Natural killer cell (primary cell): ENCODE measurements around the gene HAPLN2. TPM values are rescaled to one million over a fixed set of nuclear protein-coding genes. Genes with fewer than 3 reads are reported as not detected.

Experiments
- ATAC-seq, 3 donors: fragments of 150-1000 bp in 2 of 3; fragments of 200-7000 bp in 1 of 3; cut with Tn5 transposase; 1 replicate in 1 of 3; 2 replicates in 2 of 3; pipeline ENCODE4 v1.10.0; 2021; ENCODE audit warnings: mild to moderate bottlenecking in 2 of 3, moderate library complexity in 2 of 3
- DNase-seq, 2 donors: peaks; one replicate each; pipeline versions ENCODE4 v3.0.0 to v3.0.0-alpha.2; 2013 to 2021; ENCODE audit warnings: mixed read lengths in 1 of 2
- H3K27ac ChIP-seq: one replicate; pipeline ENCODE4 v1.5.1; 2013; ENCODE audit warnings: mild to moderate bottlenecking, low read length
- H3K27me3 ChIP-seq: one replicate; pipeline ENCODE4 v1.6.1; 2013; ENCODE audit warnings: low read length; ENCODE audit not compliant: control insufficient read depth, insufficient read depth
- H3K36me3 ChIP-seq: one replicate; pipeline ENCODE4 v1.6.1; 2013; ENCODE audit warnings: low read length; ENCODE audit not compliant: control insufficient read depth, insufficient read depth
- H3K4me1 ChIP-seq: one replicate; pipeline ENCODE4 v1.6.1; 2013; ENCODE audit warnings: low read length; ENCODE audit not compliant: control insufficient read depth, insufficient read depth
- H3K4me3 ChIP-seq: one replicate; pipeline ENCODE4 v1.5.1; 2013; ENCODE audit warnings: low read length
- H3K9me3 ChIP-seq: one replicate; pipeline ENCODE4 v1.6.1; 2013; ENCODE audit warnings: low read length; ENCODE audit not compliant: control insufficient read depth, insufficient read depth
- H3K27ac Mint-ChIP-seq, 2 donors: one replicate each; pipeline ENCODE4 v1.8.0; 2022; ENCODE audit warnings: mild to moderate bottlenecking in 2 of 2, mixed read lengths in 2 of 2, moderate library complexity in 1 of 2
- H3K27me3 Mint-ChIP-seq, 2 donors: one replicate each; pipeline ENCODE4 v1.8.0; 2022; ENCODE audit warnings: low read depth in 2 of 2, mixed read lengths in 2 of 2
- H3K36me3 Mint-ChIP-seq: one replicate; pipeline ENCODE4 v1.8.0; 2022; ENCODE audit warnings: mixed read lengths
- H3K4me1 Mint-ChIP-seq, 2 donors: one replicate each; pipeline ENCODE4 v1.8.0; 2022; ENCODE audit warnings: mixed read lengths in 2 of 2
- H3K4me3 Mint-ChIP-seq: one replicate; pipeline ENCODE4 v1.8.0; 2022; ENCODE audit warnings: mild to moderate bottlenecking, moderate library complexity, mixed read lengths
- H3K9me3 Mint-ChIP-seq, 2 donors: one replicate each; pipeline ENCODE4 v1.8.0; 2022; ENCODE audit warnings: mixed read lengths in 2 of 2
- WGBS: methylation state at CpG from one replicate; pipeline ENCODE4 v1.1.7; 2013; ENCODE audit warnings: missing lambda C conversion rate; ENCODE audit not compliant: insufficient coverage; 5-methylcytosine and 5-hydroxymethylcytosine counted together
- intact Hi-C: fragments of 100-400 bp; cut with micrococcal nuclease; formaldehyde crosslinking; loops from one replicate; pipeline ENCODE4 v1.14.2; 2022
- total RNA-seq, 4 donors: library from RNA; stranded (reverse); fragments of 120-200 nt in 1 of 4; gene quantifications; one replicate each; pipeline versions ENCODE4 v1.2.3 to v1.2.4, GENCODE V29; 2013 to 2022
- TF ChIP-seq, protein P1 (sequence below): fragments of 200-600 bp; IDR thresholded peaks from one replicate; pipeline ENCODE4 v1.8.0; 2022; ENCODE audit warnings: antibody characterized with exemption

The HAPLN2 gene
- total RNA-seq, 3 donors from 2014 or later (not counting 1 experiment from before 2014, with no cell fraction given): not detected

DNA sequence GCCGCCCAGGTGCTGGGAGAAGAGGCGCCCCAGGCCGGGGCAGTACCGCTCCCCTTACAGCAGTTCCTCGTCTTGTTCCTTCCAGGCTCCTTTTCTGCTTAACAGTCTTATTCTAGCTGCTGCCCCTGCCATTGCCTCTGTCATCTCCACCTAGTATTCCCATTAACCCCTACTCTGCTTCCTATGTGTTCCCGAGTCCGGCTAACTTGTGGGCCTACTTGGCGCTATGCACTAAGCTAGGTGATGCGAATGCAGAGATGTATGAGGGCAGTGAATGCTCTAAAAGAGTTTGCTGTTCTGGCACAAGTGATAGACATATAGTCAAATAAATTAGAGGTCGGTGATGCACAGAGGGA, 46.6 kb upstream of the HAPLN2 start:
- Histone ChIP-seq H3K4me3 (no peak overlapping the region), H3K27ac (no peak overlapping the region), H3K9me3 (no peaks in the 10 kb centered on the region), H3K27me3 (peaks cover 21% of the 10 kb centered on the region), H3K4me1 (peaks cover 11% of the 10 kb centered on the region), H3K36me3 (no peaks in the 10 kb centered on the region)
- Mint-ChIP-seq H3K4me1 (peaks cover 14 to 15% of the 10 kb centered on the region in 2 donors), H3K4me3 (peak overlapping the region; percentile 82), H3K27ac (peak overlapping the region in 1 of 2 donors; percentile 13), H3K27me3 (peaks cover 29 to 37% of the 10 kb centered on the region in 2 donors), H3K9me3 (no peaks in the 10 kb centered on the region), H3K36me3 (no peaks in the 10 kb centered on the region)
- TF ChIP-seq, protein P1, sequence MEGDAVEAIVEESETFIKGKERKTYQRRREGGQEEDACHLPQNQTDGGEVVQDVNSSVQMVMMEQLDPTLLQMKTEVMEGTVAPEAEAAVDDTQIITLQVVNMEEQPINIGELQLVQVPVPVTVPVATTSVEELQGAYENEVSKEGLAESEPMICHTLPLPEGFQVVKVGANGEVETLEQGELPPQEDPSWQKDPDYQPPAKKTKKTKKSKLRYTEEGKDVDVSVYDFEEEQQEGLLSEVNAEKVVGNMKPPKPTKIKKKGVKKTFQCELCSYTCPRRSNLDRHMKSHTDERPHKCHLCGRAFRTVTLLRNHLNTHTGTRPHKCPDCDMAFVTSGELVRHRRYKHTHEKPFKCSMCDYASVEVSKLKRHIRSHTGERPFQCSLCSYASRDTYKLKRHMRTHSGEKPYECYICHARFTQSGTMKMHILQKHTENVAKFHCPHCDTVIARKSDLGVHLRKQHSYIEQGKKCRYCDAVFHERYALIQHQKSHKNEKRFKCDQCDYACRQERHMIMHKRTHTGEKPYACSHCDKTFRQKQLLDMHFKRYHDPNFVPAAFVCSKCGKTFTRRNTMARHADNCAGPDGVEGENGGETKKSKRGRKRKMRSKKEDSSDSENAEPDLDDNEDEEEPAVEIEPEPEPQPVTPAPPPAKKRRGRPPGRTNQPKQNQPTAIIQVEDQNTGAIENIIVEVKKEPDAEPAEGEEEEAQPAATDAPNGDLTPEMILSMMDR: no peak
- 49% methylated on average over 10 of the region's 10 CpGs for WGBS
- no peak for DNase-seq
- no peak for ATAC-seq
- intact Hi-C loops: no loop called here

DNA sequence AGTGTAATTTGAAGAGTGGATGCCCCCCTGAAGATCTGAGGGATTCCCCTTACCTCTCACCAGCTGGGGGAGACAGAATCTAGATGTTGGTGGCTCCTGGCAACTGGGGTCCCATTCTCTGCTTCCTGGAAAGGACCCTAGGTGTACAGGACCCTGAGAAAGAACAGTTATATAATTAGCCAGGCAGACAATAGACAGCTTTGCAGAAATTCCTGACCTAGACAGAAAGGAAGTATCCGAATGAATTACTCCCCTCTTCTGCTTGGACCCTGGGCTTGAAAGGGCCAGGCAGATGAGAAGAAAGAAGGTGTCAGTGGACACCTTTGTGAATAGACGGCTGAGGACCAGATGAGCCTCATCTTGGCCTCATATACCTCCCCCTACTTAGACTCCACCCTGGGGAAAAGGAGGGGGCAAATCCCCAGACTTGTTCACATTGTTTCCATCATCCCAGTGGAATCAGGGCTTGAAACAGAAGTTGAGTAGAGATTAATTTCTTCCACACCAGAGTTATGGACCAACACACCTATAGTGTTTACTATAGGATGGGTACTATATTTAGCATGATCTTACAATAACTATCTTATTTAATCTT, 45.1 kb upstream of the HAPLN2 start:
- DNase-seq (no peak), ATAC-seq (no peak)
- Mint-ChIP-seq H3K4me1 (peaks cover 14 to 15% of the 10 kb centered on the region in 2 donors), H3K27me3 (peaks cover 29 to 37% of the 10 kb centered on the region in 2 donors), H3K4me3 (no peak overlapping the region), H3K9me3 (no peaks in the 10 kb centered on the region), H3K27ac (no peak overlapping the region), H3K36me3 (no peaks in the 10 kb centered on the region)
- Histone ChIP-seq H3K27ac (no peak overlapping the region), H3K36me3 (no peaks in the 10 kb centered on the region), H3K9me3 (no peaks in the 10 kb centered on the region), H3K4me3 (no peak overlapping the region), H3K27me3 (peaks cover 21% of the 10 kb centered on the region), H3K4me1 (peaks cover 11% of the 10 kb centered on the region)
- intact Hi-C loops: no loop called here
- 94% methylated on average over 1 of the region's 2 CpGs for WGBS
- TF ChIP-seq, protein P1: no peak

DNA sequence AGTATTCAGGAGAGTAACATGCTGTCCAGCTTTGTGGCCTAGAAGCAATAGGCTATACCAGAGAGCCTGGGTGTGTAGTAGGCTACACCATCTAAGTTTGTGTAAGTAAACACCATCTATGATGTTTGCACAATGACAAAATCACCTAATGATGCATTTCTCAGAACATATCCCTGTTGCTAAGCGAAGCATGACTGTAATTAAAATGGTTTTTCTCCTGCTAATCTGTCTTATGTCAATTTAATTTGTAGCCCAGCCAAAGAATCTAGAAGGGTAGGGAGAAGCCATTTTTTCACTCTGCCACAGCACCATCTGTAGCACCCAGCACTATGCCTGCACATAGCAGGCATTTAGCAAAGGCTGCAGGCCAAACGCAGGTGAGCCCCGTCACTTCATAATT, 41.7 kb upstream of the HAPLN2 start:
- ATAC-seq (no peak), DNase-seq (no peak)
- Mint-ChIP-seq H3K36me3 (no peaks in the 10 kb centered on the region), H3K9me3 (no peaks in the 10 kb centered on the region), H3K4me3 (no peak overlapping the region), H3K4me1 (peaks cover 7 to 24% of the 10 kb centered on the region in 2 donors), H3K27me3 (peaks cover 10 to 15% of the 10 kb centered on the region in 2 donors), H3K27ac (no peak overlapping the region)
- WGBS: 93% methylated on average over 3 of the region's 3 CpGs
- Histone ChIP-seq H3K36me3 (no peaks in the 10 kb centered on the region), H3K4me1 (peaks cover 18% of the 10 kb centered on the region), H3K4me3 (no peak overlapping the region), H3K9me3 (no peaks in the 10 kb centered on the region), H3K27ac (no peak overlapping the region), H3K27me3 (peaks cover 4% of the 10 kb centered on the region)
- TF ChIP-seq, protein P1: no peak
- intact Hi-C loops: no loop called here

DNA sequence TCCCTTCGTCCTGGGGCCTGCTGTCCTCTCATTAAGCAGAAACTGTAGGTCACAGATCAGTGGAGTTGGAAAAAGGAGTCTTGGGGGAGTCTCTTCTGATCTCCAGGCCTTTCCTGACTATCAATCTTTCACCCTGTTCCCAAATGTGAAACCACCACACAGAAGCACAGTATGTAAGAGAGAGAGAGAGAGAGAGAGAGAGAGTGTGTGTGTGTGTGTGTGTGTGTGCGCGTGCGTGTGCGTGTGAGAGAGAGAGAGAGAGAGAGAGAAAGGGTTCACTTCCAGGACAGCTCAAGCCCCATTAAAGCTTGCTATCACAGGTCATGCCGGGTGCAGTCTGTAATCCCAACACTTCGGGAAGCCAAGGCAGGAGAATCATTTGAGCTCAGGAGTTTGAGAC, 41.2 kb upstream of the HAPLN2 start:
- WGBS: 55% methylated on average over 4 of the region's 7 CpGs
- Histone ChIP-seq H3K36me3 (no peaks in the 10 kb centered on the region), H3K9me3 (no peaks in the 10 kb centered on the region), H3K27ac (no peak overlapping the region), H3K27me3 (peaks cover 3% of the 10 kb centered on the region), H3K4me1 (peaks cover 21% of the 10 kb centered on the region), H3K4me3 (no peak overlapping the region)
- no peak overlapping the region for H3K27ac Mint-ChIP-seq
- H3K36me3 Mint-ChIP-seq: no peaks in the 10 kb centered on the region
- no peaks in the 10 kb centered on the region for H3K9me3 Mint-ChIP-seq
- peaks cover 5 to 10% of the 10 kb centered on the region in 2 donors for H3K27me3 Mint-ChIP-seq
- TF ChIP-seq, protein P1: no peak
- ATAC-seq (no peak), DNase-seq (no peak)
- peaks cover 2 to 25% of the 10 kb centered on the region in 2 donors for H3K4me1 Mint-ChIP-seq
- H3K4me3 Mint-ChIP-seq: no peak overlapping the region
- intact Hi-C loops: no loop called here
